Immature natural killer cell (primary cell): ENCODE results near the gene ZNF132. TPM values are rescaled to one million over a fixed set of nuclear protein-coding genes. Genes with fewer than 3 reads are reported as not detected.
A peak's percentile ranks its signal among the peaks of the same experiment; 100 is the strongest.

Experiments
- DNase-seq, 3 donors: peaks; one replicate each; pipeline ENCODE4 v3.0.0; 2022; ENCODE audit warnings: mixed read lengths in 1 of 3
- H3K27ac Mint-ChIP-seq, 6 donors: one replicate each; pipeline ENCODE4 v1.8.0; 2020; ENCODE audit warnings: mixed read lengths in 6 of 6, mild to moderate bottlenecking in 5 of 6, inconsistent platforms in 4 of 6, moderate library complexity in 3 of 6
- H3K27me3 Mint-ChIP-seq, 3 donors: one replicate each; pipeline ENCODE4 v1.8.0; 2020 to 2021; ENCODE audit warnings: low read depth in 3 of 3, mild to moderate bottlenecking in 3 of 3, mixed read lengths in 3 of 3, moderate library complexity in 3 of 3, inconsistent platforms in 1 of 3
- H3K36me3 Mint-ChIP-seq, 3 donors: one replicate each; pipeline ENCODE4 v1.8.0; 2020; ENCODE audit warnings: mixed read lengths in 3 of 3, inconsistent platforms in 2 of 3, mild to moderate bottlenecking in 2 of 3
- H3K4me1 Mint-ChIP-seq, 2 donors: one replicate each; pipeline ENCODE4 v1.8.0; 2020; ENCODE audit warnings: inconsistent platforms in 2 of 2, mild to moderate bottlenecking in 2 of 2, mixed read lengths in 2 of 2, moderate library complexity in 1 of 2
- H3K4me3 Mint-ChIP-seq, 5 donors: one replicate each; pipeline ENCODE4 v1.8.0; 2020; ENCODE audit warnings: mild to moderate bottlenecking in 5 of 5, mixed read lengths in 5 of 5, inconsistent platforms in 3 of 5, moderate library complexity in 3 of 5
- H3K9me3 Mint-ChIP-seq, 6 donors: one replicate each; pipeline ENCODE4 v1.8.0; 2020; ENCODE audit warnings: mild to moderate bottlenecking in 6 of 6, mixed read lengths in 6 of 6, inconsistent platforms in 4 of 6, moderate library complexity in 3 of 6
- polyA plus RNA-seq, 3 donors: library from polyadenylated mRNA; unstranded; fragments of 300-500 nt; fragmentation: Illumina TruSeq; gene quantifications; one replicate each; pipeline ENCODE4 v1.2.3, GENCODE V29; 2021

The ZNF132 gene
- polyA plus RNA-seq, 3 donors from 2014 or later = 0.60 to 1.2 TPM; not detected in 1

GRCh38 chr19:58397533-58398037, 42.4 kb downstream of the ZNF132 start:
- Mint-ChIP-seq H3K36me3 (peaks cover 10 to 24% (median 15%) of the 10 kb centered on the region in 3 donors), H3K4me1 (peaks cover 10 to 17% of the 10 kb centered on the region in 2 donors), H3K27me3 (peaks cover 12 to 15% (median 14%) of the 10 kb centered on the region in 3 donors), H3K27ac (no peak overlapping the region), H3K4me3 (no peak overlapping the region), H3K9me3 (no peaks in the 10 kb centered on the region)
- no peak for DNase-seq

GRCh38 chr19:58396691-58397532, 43.0 kb downstream of the ZNF132 start:
- Mint-ChIP-seq H3K4me1 (peaks cover 10 to 16% of the 10 kb centered on the region in 2 donors), H3K9me3 (no peaks in the 10 kb centered on the region), H3K27ac (no peak overlapping the region), H3K4me3 (peak overlapping the region in 1 of 5 donors; percentile 5), H3K36me3 (peaks cover 10 to 24% (median 15%) of the 10 kb centered on the region in 3 donors), H3K27me3 (peaks cover 12 to 15% (median 14%) of the 10 kb centered on the region in 3 donors)
- DNase-seq = no peak

- no peaks in the 10 kb centered on the region for H3K9me3 Mint-ChIP-seq
- H3K27ac Mint-ChIP-seq = no peak overlapping the region
- H3K4me3 Mint-ChIP-seq = no peak overlapping the region
- H3K4me1 Mint-ChIP-seq = peaks cover 4 to 12% of the 10 kb centered on the region in 2 donors
- H3K36me3 Mint-ChIP-seq = peaks cover 10 to 24% (median 15%) of the 10 kb centered on the region in 3 donors
- peaks cover 8 to 11% (median 11%) of the 10 kb centered on the region in 3 donors for H3K27me3 Mint-ChIP-seq
- DNase-seq = no peak
Measured at GRCh38 chr19:58395979-58396627, 43.9 kb downstream of the ZNF132 start.

DNA sequence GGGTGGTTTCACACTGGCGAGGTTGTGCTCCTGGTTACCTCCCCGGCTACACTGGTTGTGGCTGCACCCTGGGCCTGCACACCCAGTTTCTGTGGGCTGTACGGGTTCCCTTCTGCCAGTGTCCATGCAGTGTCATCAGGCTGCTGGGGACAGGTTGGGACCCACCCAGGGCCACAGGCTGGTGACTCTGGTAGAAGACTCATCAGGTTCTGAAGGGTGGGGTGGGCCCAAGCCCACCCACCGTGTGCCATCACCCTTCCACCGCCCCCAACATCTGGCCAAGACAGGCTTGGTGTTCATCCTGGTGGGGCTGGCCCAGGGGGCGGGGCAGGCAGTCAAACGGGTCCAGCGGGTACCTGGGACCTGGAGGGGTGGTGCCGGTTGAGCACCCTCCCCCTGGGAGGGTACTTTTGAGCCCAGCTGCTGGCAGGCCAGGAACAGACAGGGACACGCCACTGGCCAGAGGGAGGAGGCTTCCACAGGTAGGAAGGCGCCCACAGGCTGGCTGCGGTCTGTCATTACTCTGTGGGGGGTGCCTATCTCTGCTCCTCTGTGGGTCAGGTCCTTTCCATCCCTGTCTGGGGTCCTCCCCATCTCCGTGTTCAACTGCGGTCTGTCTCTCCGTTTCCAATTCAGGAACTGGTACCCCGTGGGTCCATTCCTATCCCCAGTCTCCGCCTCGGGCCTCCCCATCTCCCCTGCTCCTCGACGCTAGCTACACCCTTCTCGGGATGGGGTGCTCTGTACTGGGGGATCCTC, 44.6 kb downstream of the ZNF132 start, which contains the start of gene RNF225:
TSS of gene RNF225 (plus strand) at position 437 of the 759 bp plus-strand sequence. CDS start 434 bp downstream, outside the sequence.
- H3K4me3 Mint-ChIP-seq = no peak within 1 kb of the TSS
- no peaks in the 10 kb centered on the region for H3K9me3 Mint-ChIP-seq
- H3K27me3 Mint-ChIP-seq = peaks cover 7 to 10% (median 9%) of the 10 kb centered on the region in 3 donors
- peaks cover 7 to 8% of the 10 kb centered on the region in 2 donors for H3K4me1 Mint-ChIP-seq
- no peak for DNase-seq
- H3K27ac Mint-ChIP-seq = no peak within 1 kb of the TSS
- peaks cover 14 to 29% (median 19%) of the 10 kb centered on the region in 3 donors for H3K36me3 Mint-ChIP-seq

DNA sequence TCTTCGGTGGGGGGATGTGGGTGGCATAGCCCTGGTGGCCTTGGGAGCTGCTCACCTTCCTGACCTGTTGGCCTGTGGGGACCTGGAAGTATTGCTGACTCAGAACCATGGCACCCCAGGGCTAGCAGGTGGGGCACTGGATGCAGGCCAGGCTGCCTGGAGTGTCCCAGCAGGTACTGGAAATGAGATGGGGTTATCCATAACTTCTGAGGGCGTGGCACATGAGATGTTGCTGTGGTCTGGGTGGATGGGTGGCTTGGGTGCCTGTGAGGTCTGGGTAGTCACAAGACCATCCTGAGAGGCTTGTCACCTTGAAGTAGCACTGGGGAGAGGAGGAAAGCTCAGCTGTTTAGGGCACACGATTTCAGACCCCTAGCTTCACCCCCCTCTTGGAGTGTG, 45.1 kb downstream of the ZNF132 start:
- H3K36me3 Mint-ChIP-seq = peaks cover 14 to 29% (median 19%) of the 10 kb centered on the region in 3 donors
- no peak overlapping the region for H3K4me3 Mint-ChIP-seq
- no peak overlapping the region for H3K27ac Mint-ChIP-seq
- H3K4me1 Mint-ChIP-seq = peaks cover 5 to 7% of the 10 kb centered on the region in 2 donors
- H3K9me3 Mint-ChIP-seq = no peaks in the 10 kb centered on the region
- DNase-seq = no peak
- H3K27me3 Mint-ChIP-seq = peaks cover 7 to 10% (median 9%) of the 10 kb centered on the region in 3 donors

- Mint-ChIP-seq H3K27ac (no peak overlapping the region), H3K4me3 (no peak overlapping the region), H3K36me3 (peaks cover 22 to 36% (median 26%) of the 10 kb centered on the region in 3 donors)
Measured at GRCh38 chr19:58393725-58394033, 46.3 kb downstream of the ZNF132 start.

GRCh38 chr19:58392945-58393724, 46.8 kb downstream of the ZNF132 start:
- no peaks in the 10 kb centered on the region for H3K9me3 Mint-ChIP-seq
- peaks cover 22 to 36% (median 26%) of the 10 kb centered on the region in 3 donors for H3K36me3 Mint-ChIP-seq
- peaks cover 3 to 10% (median 10%) of the 10 kb centered on the region in 3 donors for H3K27me3 Mint-ChIP-seq
- no peak for DNase-seq
- no peak overlapping the region for H3K27ac Mint-ChIP-seq
- peaks cover 16 to 20% of the 10 kb centered on the region in 2 donors for H3K4me1 Mint-ChIP-seq
- no peak overlapping the region for H3K4me3 Mint-ChIP-seq

More at GRCh38 chr19:58393725-58394033, 46.3 kb downstream of the ZNF132 start:
- no peak for DNase-seq
- Mint-ChIP-seq H3K9me3 (no peaks in the 10 kb centered on the region), H3K4me1 (peaks cover 10 to 15% of the 10 kb centered on the region in 2 donors), H3K27me3 (peaks cover 3 to 10% (median 10%) of the 10 kb centered on the region in 3 donors)

DNA sequence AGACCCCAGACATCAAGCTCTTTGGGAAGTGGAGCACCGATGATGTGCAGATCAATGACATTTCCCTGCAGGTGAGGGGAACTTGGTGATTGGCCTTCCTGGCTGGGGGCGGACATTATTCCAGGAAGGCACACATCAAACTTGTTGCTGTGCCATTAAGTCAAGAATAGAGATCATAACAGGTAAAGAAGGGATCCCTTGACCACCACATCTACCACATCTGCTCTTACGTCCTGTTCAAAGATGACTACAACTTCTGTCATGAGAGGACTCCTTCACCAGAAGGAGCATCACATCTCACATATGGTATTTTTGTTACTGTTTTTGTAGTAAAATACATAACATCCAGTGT, 51.8 kb downstream of the ZNF132 start:
- H3K36me3 Mint-ChIP-seq = peaks cover 12 to 16% (median 12%) of the 10 kb centered on the region in 3 donors
- peak overlapping the region; percentile 89 to 96 (median 94) for H3K4me3 Mint-ChIP-seq
- H3K27ac Mint-ChIP-seq = peak overlapping the region; percentile 96 to 99 (median 96)
- H3K27me3 Mint-ChIP-seq = peaks cover 10 to 17% (median 14%) of the 10 kb centered on the region in 3 donors
- no peaks in the 10 kb centered on the region for H3K9me3 Mint-ChIP-seq
- no peak for DNase-seq
- H3K4me1 Mint-ChIP-seq = peaks cover 34 to 36% of the 10 kb centered on the region in 2 donors

DNA sequence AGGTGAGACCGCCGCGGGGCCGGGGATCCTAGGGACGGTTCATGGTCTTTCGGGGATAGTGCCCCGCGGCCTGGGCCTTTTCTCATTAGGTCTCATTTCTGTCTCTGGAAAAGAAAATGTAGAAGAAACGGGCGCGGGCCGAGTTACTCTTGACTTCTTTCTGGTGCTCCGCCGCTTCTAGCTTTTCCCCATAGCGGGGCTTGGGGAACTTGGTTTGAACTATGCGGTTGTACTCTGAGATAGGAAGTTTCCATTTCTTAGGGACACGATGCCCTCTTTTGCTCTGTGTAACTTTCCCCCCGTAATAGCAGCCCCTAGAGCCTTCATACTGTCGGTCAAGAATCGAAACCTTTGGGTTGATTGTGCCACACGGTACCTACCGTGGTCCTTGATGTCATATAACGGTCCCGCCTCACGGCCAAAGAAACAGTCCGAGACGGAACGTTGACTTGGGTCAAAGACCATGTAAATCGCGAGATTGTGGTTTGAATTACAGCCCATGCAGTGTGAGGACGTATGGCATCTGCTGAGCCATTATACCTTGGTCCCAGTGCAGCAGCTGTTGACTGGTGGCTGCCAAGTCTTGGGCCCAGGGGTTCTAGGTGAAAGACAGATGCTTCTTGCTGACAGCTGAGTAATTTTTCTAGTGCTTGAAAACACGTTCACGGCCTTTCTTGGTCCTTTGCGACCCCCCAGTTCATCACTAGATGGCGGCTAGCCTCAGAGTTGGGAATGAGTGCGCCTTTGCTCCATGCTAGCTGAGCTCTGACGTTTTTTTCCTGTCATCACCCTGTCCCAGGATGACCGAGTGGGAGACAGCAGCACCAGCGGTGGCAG, 52.4 kb downstream of the ZNF132 start:
- H3K4me1 Mint-ChIP-seq = peaks cover 34 to 39% of the 10 kb centered on the region in 2 donors

DNA sequence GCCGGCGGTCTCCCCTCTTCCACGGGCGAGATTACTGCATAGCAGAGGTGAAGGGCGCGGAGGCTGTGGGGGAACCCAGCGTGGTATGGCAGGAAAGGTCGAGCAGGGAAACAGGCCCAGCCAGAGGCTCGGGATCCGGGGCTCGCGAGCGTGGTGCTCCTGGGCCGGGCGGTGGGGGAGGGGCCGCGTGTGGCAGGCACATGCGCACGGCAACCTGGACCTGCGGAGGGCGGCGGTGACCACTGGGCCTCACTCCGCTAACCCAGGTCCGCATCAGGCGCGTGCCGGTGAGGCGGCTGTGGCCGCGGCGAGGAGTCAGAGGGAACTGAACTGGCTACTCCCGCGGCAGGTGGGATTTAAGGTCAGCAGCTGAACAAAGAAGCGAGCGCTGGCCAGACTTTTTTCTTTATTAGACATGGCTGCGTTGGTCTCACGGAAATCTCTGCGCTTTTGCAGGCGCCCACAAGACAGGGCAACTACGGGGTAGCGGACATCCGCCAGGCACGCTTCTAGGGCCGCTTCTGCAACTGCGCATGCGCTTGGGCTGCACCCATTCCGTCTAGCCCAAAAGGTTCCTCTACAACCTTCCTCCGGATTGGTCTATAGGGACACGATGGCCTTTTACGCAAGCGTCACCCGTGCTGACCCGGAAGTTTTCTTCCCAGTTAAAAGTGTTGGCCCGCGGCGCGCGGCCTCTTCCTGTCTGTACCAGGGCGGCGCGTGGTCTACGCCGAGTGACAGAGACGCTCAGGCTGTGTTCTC, 53.2 kb downstream of the ZNF132 start, which contains the start of gene RPS5:
TSS of gene RPS5 (plus strand) at position 694 of the 762 bp plus-strand sequence. CDS start 869 bp downstream, outside the sequence.
- peak within 1 kb of the TSS; percentile 89 to 96 (median 94) for H3K4me3 Mint-ChIP-seq
- H3K27ac Mint-ChIP-seq = peak within 1 kb of the TSS; percentile 96 to 99 (median 96)
- H3K4me1 Mint-ChIP-seq = peaks cover 39 to 44% of the 10 kb centered on the region in 2 donors
- H3K9me3 Mint-ChIP-seq = no peaks in the 10 kb centered on the region
- DNase-seq = peak; percentile 95 to 99 (median 97)
- H3K36me3 Mint-ChIP-seq = peaks cover 11 to 12% (median 12%) of the 10 kb centered on the region in 3 donors
- H3K27me3 Mint-ChIP-seq = peaks cover 10 to 16% (median 14%) of the 10 kb centered on the region in 3 donors

More for the DNA sequence above, 52.4 kb downstream of the ZNF132 start:
- H3K27me3 Mint-ChIP-seq = peaks cover 10 to 16% (median 14%) of the 10 kb centered on the region in 3 donors
- H3K27ac Mint-ChIP-seq = peak overlapping the region; percentile 96 to 99 (median 96)
- H3K9me3 Mint-ChIP-seq = no peaks in the 10 kb centered on the region
- H3K36me3 Mint-ChIP-seq = peaks cover 11 to 12% (median 12%) of the 10 kb centered on the region in 3 donors
- peak overlapping the region; percentile 89 to 96 (median 94) for H3K4me3 Mint-ChIP-seq
- no peak for DNase-seq

DNA sequence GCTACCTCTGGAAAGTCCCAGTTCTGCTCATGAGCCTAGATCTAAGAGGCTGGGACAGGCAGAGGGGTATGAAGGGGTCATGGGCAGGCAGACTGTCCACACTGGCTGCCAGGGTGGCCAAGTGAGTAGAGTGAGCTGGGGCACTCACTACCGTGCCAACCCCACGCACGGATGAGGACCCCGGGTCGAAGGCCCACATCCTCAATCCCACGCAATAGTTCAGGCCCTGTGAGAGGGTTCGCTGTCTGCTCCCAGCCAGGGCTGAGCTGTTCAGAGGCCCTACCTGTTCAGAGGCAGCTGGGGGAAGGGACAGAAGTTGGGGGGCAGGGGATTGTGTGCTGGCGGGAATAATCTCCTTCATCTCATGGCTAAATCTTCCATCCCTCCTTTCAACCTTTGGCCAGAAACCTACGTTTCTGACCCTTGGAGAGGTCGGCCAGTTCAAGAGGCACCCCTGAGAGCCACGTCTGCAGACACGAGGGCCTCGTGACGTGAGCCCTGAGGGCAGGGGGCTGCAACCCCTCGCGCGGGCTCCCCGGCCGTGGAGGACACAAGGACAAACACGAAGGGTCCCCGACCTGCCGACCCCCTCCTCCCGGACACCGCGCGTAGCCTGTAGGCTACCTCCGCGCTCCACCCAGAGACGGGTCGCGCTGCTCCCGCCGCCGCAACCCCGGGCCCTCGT, 53.9 kb downstream of the ZNF132 start:
- Mint-ChIP-seq H3K9me3 (no peaks in the 10 kb centered on the region), H3K36me3 (peaks cover 11 to 12% (median 12%) of the 10 kb centered on the region in 3 donors), H3K4me3 (peak overlapping the region; percentile 89 to 96 (median 94)), H3K27me3 (peaks cover 15 to 19% (median 15%) of the 10 kb centered on the region in 3 donors), H3K27ac (peak overlapping the region; percentile 96 to 99 (median 96)), H3K4me1 (peaks cover 44 to 49% of the 10 kb centered on the region in 2 donors)
- no peak for DNase-seq
